GM10266 (cell line): ENCODE results near the gene TMX2.
"Not testable (repeated sequence)": the region's sequence is repeated elsewhere in the genome, so short reads cannot be mapped to it uniquely, and the experiment has no call there.

Experiments used
- DNase-seq: peaks from one replicate; pipeline ENCODE4 v3.0.0; 2012; ENCODE audit errors: extremely low spot score
- CTCF ChIP-seq: IDR thresholded peaks from 2 replicates; pipeline ENCODE4 v1.5.1; 2012; ENCODE audit warnings: mild to moderate bottlenecking, low read depth; ENCODE audit not compliant: control insufficient read depth, insufficient read depth; ENCODE audit errors: missing control alignments

TMX2 gene

DNA sequence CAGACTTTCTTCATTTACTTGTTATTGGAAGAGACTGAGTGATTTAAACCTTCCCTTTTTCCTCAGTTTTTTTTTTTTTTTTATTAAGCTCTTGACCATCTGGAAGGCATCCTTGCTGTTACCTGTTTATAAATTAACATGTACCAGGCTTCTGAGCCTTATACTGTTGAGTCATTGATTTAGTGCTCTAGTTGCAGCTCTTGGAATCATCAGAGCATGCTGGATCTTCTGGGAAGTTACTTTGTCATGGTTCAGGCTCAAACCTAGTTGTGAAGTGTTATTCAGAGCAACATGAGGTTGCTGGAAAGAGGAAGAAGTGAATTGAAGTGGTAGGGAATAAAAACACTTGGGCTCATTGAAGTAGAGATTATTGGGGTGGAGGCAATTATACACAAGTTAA, 38.1 kb upstream of the TMX2 start:
- no peak for TF ChIP-seq CTCF
- DNase-seq, result no peak

GRCh38 chr11:57675176-57675941, 37.0 kb upstream of the TMX2 start:
- TF ChIP-seq CTCF, result peak; percentile 14

GRCh38 chr11:57679396-57679795, 33.0 kb upstream of the TMX2 start:
- no peak for DNase-seq
- TF ChIP-seq CTCF, result no peak

More at GRCh38 chr11:57675176-57675941, 37.0 kb upstream of the TMX2 start:
- no peak for DNase-seq

DNA sequence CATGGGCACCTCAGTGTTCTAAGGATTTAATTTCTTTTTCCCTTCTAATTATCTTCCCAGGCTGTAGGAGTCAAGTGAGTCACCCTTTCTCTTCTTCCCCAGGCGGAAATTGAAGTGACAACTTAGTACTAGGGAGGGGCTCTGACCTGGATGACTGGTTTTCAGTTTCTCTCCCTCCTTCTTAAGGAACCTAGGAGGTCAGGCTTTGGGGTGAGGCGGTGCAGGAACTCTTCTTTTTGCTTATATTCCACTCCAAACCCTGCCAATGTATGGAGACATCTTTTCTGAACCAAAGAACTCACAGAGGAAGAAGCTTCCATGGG, 31.9 kb upstream of the TMX2 start:
- DNase-seq, result no peak
- no peak for TF ChIP-seq CTCF

DNA sequence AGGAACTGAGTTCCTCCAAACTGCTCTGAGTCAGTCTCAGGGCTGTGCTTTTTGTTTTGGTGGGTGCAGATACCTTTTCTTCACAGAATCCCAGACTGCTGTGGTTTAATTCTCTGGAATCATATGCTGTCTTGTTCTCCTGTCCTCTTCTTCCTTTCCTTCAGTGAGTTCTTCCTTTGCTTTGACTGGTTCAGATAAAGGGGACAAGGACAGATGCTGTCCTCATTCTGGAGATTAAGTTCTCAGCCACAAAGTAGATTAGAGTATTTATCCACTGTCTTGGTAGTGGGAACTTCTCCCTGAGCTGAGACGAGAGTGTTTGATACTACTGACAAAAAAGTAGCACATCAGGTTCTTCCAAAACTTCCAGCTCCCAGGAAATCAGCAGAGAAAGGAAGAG, 31.2 kb upstream of the TMX2 start:
- TF ChIP-seq CTCF, result no peak
- DNase-seq, result no peak

GRCh38 chr11:57690474-57690873, 21.9 kb upstream of the TMX2 start:
- DNase-seq, result not testable (repeated sequence)

- no peak for TF ChIP-seq CTCF
- no peak for DNase-seq
These were observed 13.5 kb upstream of the TMX2 start for GRCh38 chr11:57698843-57699365.
